Right cardiac atrium (tissue), 5 donors: ENCODE measurements around the gene ITGB5. TPM values are rescaled to one million over a fixed set of nuclear protein-coding genes. Genes with fewer than 3 reads are reported as not detected.
A peak's percentile ranks its signal among the peaks of the same experiment; 100 is the strongest.
"Not testable (repeated sequence)": the region's sequence is repeated elsewhere in the genome, so short reads cannot be mapped to it uniquely, and the experiment has no call there.

Source experiments
- ATAC-seq, 2 donors: fragments of 200-7000 bp; cut with Tn5 transposase; one replicate each; pipeline versions ENCODE4 v1.8.0 to v1.9.1; 2020; ENCODE audit warnings: moderate library complexity in 2 of 2, mild to moderate bottlenecking in 1 of 2
- DNase-seq, 3 donors: peaks; one replicate each; pipeline ENCODE4 v3.0.0-alpha.2; 2020
- H3K27ac ChIP-seq: one replicate; pipeline ENCODE4 v1.5.1; 2013; ENCODE audit warnings: mild to moderate bottlenecking, low read length, control low read depth, moderate library complexity
- H3K27me3 ChIP-seq: one replicate; pipeline ENCODE4 v1.6.1; 2013; ENCODE audit not compliant: control insufficient read depth, insufficient read depth
- H3K4me1 ChIP-seq: one replicate; pipeline ENCODE4 v1.6.1; 2013; ENCODE audit warnings: low read length; ENCODE audit not compliant: control insufficient read depth, insufficient read depth
- H3K4me3 ChIP-seq: one replicate; pipeline ENCODE4 v1.5.1; 2013; ENCODE audit warnings: low read length, control low read depth
- H3K9me3 ChIP-seq: one replicate; pipeline ENCODE4 v1.6.1; 2013; ENCODE audit warnings: low read length; ENCODE audit not compliant: control insufficient read depth
- WGBS: extraction: QIAGEN DNeasy Blood & Tissue Kit; methylation state at CpG from one replicate; pipeline ENCODE4 v1.1.7; 2013; 5-methylcytosine and 5-hydroxymethylcytosine counted together
- intact Hi-C, 4 donors: fragments of 100-400 bp; cut with DNase I; formaldehyde crosslinking; loops; one replicate each; pipeline versions ENCODE4 v1.11.0 to v1.14.0; 2022 to 2023
- polyA plus RNA-seq: library from polyadenylated mRNA; stranded (reverse); fragments of 200-250 nt; gene quantifications from one replicate; pipeline ENCODE4 v1.2.3, GENCODE V29; 2013
- total RNA-seq, 4 donors: library from RNA; stranded (reverse); fragmentation: NEBNext Ultra II Directional; extraction: Animal tissue kit (Norgen Biotek cat#: 25700); gene quantifications; one replicate each; pipeline ENCODE4 v1.2.1, GENCODE V29; 2021
- donor health status: healthy with polysubstance abuse.
- donor health status: DM: no; HTN: yes; CAD: no.
- donor health status: DM: no; HTN: no; CAD: no.
- donor health status: DM: no; HTN: yes; CAD: no; lungs with severe emphysema.
- donor health status: DM: yes; HTN: yes; CAD: no.

ITGB5 gene
- total and polyA plus RNA-seq, 5 donors = 39.0 to 170 (median 115) TPM

DNA sequence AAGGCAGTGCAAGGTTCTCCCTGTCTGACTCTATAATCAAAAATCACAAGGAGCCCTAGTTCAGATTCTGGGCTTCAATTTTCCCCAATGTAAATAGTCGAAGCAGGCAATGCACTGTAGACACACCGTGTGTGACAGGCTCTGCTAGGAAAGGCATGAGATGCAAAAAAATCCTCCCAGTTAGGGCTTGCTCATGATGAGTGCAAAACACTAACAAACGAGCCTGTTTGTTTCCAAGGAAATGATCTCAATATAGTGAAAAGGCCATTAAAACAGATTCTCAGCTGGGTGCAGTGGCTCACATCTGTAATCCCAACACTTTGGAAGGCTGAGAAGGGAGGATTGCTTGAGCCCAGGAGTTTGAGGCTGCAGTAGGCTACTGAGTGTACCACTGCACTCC lies 101.2 kb downstream of the ITGB5 start:
- intact Hi-C loops = no loop called here
- Histone ChIP-seq H3K27me3 (no peaks in the 10 kb centered on the region), H3K4me3 (no peak overlapping the region), H3K9me3 (no peaks in the 10 kb centered on the region), H3K27ac (no peak overlapping the region), H3K4me1 (peaks cover 20% of the 10 kb centered on the region)
- 57% methylated on average over 3 of the region's 3 CpGs for WGBS
- ATAC-seq = peak in 1 of 2 donors; percentile 14
- no peak for DNase-seq

DNA sequence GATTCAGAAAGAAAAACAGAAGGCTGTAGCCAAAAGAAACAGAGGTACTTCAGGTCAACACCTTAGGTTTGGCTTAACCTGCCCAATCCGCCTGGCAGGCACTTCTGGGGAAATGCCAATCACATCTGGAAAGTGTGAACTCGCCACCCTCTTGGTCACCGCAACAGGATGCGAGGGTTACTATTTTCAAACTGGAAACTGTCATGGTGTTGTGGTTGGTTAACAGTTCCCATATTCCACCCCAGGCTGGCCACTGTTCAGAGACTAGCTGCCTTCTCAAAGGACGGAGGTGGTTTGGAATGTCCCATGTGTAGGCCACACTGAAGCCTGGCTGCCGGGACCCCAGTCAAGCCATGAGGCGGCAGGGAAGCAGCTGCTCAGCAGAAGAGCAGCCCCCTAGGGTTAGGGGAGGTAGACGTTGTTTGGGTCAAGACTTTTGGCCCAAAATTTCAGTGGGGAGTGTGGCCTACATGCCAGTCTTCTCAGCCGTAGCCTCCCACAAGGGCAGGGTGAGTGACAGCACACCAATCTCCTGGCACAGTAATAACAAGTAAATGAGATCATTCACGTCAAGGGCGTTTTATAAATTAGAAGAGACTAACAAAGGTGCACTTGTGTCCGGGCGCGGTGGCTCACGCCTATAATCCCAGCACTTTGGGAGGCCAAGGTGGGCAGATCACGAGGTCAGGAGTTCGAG lies 102.3 kb downstream of the ITGB5 start:
- DNase-seq (no peak), ATAC-seq (no peak)
- H3K4me3 ChIP-seq = no peak overlapping the region
- H3K27me3 ChIP-seq = no peaks in the 10 kb centered on the region
- H3K4me1 ChIP-seq = peaks cover 24% of the 10 kb centered on the region
- H3K27ac ChIP-seq = no peak overlapping the region
- 79% methylated on average over 17 of the region's 17 CpGs for WGBS
- no peaks in the 10 kb centered on the region for H3K9me3 ChIP-seq
- intact Hi-C loops = no loop called here

DNA sequence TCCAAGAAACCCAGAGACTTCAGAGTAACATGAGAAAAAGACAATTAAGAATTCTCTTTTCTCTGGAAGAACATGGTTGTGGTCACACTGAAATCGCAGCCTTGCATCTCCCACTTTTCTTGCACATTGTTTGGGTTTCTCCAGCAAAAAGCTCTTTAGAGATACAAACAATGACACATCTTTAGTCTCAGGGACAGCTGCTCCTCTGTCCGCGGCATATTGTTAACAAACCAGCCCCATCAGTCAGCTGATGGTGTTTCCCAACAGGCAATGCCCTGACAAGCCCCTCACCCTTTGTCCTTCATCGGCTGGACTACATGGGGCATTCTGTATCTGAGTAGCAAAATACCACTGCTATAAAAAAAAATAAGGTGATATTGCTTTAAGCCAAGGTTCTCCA lies 103.5 kb downstream of the ITGB5 start:
- 89% methylated on average over 4 of the region's 4 CpGs for WGBS
- no peak overlapping the region for H3K4me3 ChIP-seq
- H3K27me3 ChIP-seq = no peaks in the 10 kb centered on the region
- intact Hi-C loops = no loop called here
- no peak overlapping the region for H3K27ac ChIP-seq
- DNase-seq = no peak
- H3K9me3 ChIP-seq = no peaks in the 10 kb centered on the region
- peaks cover 27% of the 10 kb centered on the region for H3K4me1 ChIP-seq
- no peak for ATAC-seq

DNA sequence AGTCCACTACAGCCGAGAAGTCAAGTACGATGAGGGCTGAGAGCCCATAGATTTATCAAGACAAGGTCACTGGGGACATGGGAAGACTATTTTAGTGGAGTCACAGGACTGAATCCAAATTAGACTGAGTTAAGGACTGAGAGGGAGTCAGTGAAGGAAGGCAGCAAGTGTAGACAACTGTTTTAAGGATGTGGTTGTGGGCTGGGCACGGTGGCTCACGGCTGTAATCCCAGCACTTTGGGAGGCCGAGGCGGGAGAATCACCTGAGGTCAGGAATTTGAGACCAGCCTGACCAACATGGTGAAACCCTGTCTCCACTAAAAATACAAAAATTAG lies 104.8 kb downstream of the ITGB5 start:
- DNase-seq = not testable (repeated sequence)
- H3K27ac ChIP-seq = peak overlapping the region; percentile 45

DNA sequence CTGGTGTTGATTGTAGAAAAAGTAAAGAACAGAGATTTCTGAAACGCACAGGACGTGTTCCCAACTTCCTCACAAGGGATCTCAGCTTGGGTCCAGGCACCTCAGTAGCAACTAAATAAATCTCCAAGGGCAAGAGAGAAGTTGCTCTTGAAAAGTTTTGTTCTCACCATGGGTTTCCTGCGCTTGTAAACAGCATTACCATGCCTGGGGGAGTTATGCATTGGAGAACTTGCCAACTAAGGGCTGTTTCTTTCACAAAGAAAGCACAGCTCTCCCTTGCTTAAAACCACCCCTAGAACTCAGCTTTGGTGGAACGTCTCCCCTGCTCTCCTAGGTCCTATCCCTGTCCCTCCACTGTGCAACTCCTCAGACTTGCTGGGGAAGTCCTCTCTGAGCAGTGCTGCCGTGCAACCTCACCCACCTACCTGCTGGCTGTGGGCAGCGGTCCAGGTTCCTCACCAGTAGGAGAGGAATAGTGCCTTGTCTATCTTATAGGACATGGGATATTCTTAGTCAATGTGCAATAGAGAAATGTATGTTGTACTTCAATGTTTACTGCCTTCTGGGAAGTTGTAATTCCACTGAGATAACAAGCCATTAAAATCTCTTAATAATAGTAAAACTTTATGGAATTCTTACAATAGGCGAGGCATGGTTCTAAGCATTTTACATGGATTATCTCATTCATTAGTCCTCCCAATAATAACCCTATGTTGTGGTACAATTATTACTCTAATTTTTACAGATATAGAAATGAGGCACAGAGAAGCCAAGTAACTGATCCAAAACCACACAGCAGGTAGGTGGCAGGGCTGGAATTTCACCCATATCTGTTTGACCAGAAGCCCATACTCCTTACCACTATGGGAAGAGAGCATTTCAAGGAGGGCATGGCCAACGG lies 105.4 kb downstream of the ITGB5 start:
- peak overlapping the region; percentile 91 for H3K27ac ChIP-seq
- WGBS = 51% methylated on average over 8 of the region's 8 CpGs
- ATAC-seq (no peak), DNase-seq (peak in 1 of 3 donors; percentile 69)
- no peak overlapping the region for H3K4me3 ChIP-seq
- intact Hi-C loops = no loop called here
- H3K9me3 ChIP-seq = no peaks in the 10 kb centered on the region
- no peaks in the 10 kb centered on the region for H3K27me3 ChIP-seq
- peaks cover 25% of the 10 kb centered on the region for H3K4me1 ChIP-seq

More for the DNA sequence above, 104.8 kb downstream of the ITGB5 start:
- H3K9me3 ChIP-seq, H3K4me3 ChIP-seq, ATAC-seq, H3K27me3 ChIP-seq, intact Hi-C loops: not testable (repeated sequence)
- WGBS = 48% methylated on average over 6 of the region's 6 CpGs
- H3K4me1 ChIP-seq = peaks cover 27% of the 10 kb centered on the region

DNA sequence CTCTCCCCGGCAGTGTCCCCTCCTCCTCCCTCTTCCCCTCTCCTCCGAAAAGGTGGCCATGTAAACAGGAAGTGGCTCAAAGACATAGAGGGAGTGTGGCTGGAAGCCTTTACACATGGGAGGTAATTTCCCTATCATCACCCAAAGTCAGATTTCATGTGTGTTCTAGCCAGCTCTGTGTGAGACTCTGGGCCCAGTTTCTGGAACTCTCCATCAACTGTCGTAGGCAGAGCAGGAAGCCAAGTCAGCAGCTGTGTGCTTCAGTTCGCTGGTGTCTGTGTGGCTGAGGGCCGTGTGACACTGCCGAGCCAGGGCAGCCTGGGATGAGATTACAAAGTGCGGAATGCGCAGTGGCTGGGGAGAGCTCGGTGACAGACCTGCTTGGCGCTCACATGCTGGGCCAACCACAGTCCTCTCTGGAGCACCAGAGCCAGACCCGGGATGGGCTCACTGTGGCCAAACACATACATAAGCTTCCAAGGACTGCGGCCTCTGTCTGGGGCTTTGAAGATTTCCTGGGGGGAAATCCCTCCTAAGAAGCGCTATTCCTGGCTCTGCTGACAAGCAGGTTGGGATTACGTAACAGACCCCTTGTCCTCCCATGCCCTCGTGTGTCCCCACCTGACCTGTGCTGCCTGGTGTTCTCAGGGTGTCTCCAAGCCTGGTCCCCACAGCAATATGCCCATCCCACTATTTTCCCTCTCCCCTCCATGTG lies 106.2 kb downstream of the ITGB5 start:
- ATAC-seq = peak; percentile 91 to 92
- intact Hi-C loops = no loop called here
- Histone ChIP-seq H3K27ac (peak overlapping the region; percentile 91), H3K4me3 (no peak overlapping the region), H3K27me3 (no peaks in the 10 kb centered on the region), H3K4me1 (peaks cover 22% of the 10 kb centered on the region), H3K9me3 (no peaks in the 10 kb centered on the region)
- WGBS = 9% methylated on average over 15 of the region's 15 CpGs
- peak; percentile 90 to 95 (median 94) for DNase-seq

DNA sequence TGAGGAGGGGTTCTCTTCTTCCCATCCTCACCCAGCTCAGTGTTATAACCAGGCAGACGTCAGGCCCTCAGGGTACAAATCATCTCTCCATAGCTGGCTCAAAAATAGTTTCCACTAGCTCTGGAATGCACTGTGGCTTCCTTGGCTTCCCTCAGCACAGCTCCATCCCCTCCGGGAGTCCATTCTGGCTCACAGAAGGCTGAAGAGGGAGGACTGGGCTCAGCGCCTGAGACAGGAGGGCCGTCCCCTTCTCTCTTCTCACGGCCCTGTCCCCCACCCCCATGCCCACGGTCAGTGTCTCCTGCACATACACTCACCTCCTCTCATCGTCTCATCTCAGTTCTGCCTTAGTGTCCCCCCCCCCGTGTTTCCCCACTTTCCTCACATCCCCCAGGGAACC lies 106.8 kb downstream of the ITGB5 start:
- Histone ChIP-seq H3K27me3 (no peaks in the 10 kb centered on the region), H3K27ac (peak overlapping the region; percentile 91), H3K4me3 (no peak overlapping the region), H3K4me1 (peaks cover 22% of the 10 kb centered on the region), H3K9me3 (no peaks in the 10 kb centered on the region)
- intact Hi-C loops = no loop called here
- 8% methylated on average over 8 of the region's 8 CpGs for WGBS
- ATAC-seq = peak; percentile 85 to 89
- DNase-seq = peak; percentile 84 to 93 (median 91)

DNA sequence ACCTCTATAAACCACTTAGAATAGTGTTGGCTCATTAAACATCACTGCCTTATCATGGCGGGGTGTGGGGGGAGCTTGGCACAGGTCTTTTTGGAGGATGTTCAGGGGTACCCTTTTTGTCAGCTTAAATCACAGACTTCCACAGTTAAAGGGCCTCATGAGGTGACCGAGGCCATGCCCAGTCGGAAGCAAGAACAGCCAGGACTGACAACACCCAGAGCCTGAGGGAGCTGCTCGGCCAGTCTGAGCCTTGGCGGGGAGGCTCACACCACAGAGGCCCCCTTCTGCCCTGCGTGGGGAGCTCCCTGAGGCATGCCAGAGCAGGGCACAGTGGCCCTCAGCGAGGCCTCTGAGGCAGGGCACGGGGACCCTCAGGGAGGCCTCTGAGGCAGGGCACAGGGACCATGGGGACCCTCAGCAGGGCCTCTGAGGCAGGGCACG lies 107.4 kb downstream of the ITGB5 start:
- intact Hi-C loops = no loop called here
- peak in 1 of 3 donors; percentile 67 for DNase-seq
- Histone ChIP-seq H3K27ac (peak overlapping the region; percentile 91), H3K27me3 (no peaks in the 10 kb centered on the region), H3K4me1 (peaks cover 24% of the 10 kb centered on the region), H3K4me3 (no peak overlapping the region), H3K9me3 (no peaks in the 10 kb centered on the region)
- WGBS = 47% methylated on average over 9 of the region's 9 CpGs
- peak; percentile 12 to 15 for ATAC-seq

DNA sequence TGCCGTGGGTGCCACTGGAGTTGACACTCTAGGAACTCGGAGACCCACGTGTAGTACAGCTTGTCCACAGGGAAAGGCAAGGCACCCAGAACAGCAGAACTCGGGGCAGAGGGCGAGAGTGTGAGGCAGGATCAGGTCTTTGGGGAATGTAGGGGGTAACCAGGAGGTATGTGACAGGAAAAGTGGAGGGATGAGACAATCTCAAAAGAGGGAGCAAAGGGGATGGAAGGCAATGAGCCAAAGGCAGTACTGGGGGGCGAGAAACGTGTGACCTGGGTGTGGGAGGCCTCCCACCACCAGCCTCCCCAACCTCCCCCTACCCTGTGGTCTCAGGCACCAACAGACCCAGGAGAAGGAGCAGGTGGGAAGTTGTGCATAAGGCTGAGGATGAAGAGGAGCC lies 108.0 kb downstream of the ITGB5 start:
- intact Hi-C loops = no loop called here
- DNase-seq (no peak), ATAC-seq (no peak)
- whole genome bisulfite sequencing = 80% methylated on average over 7 of the region's 7 CpGs
- no peaks in the 10 kb centered on the region for H3K9me3 ChIP-seq
- no peak overlapping the region for H3K27ac ChIP-seq
- H3K4me3 ChIP-seq = no peak overlapping the region
- peaks cover 28% of the 10 kb centered on the region for H3K4me1 ChIP-seq
- no peaks in the 10 kb centered on the region for H3K27me3 ChIP-seq

DNA sequence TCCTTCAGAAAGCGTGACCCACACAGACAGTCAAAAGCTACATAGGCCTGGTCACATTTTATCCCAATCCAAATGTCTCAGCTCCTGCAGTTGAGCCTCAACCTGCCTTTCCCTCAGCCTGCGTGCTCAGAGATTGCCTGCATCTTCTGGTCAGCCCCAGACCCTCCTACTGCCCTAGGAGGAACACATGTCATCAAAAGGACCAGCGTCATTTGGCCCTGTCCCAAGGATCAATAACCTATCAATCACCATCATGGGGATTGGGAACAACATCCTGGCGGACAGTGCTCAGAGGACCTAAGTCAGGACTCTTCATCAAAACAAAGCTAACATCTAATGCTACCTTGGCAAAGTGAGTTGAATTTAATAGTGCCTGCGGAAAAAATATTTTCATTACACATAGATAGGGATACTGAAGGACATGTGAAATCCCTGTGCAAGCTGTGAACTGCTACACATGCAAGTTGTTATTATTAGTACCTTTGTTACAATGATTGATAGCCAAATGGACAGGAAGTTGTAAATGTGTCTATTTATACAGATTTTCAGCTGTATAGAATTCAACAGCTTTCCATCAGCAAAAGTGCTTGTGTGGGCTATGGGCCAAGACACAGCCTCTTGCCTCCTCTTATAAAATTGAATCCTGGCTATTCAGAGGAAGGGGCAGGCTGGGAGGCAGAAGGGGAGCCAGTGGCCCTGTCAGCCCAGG lies 109.2 kb downstream of the ITGB5 start:
- DNase-seq (no peak), ATAC-seq (no peak)
- WGBS = 82% methylated on average over 5 of the region's 5 CpGs
- Histone ChIP-seq H3K27me3 (no peaks in the 10 kb centered on the region), H3K9me3 (no peaks in the 10 kb centered on the region), H3K27ac (no peak overlapping the region), H3K4me1 (peaks cover 32% of the 10 kb centered on the region), H3K4me3 (no peak overlapping the region)
- intact Hi-C loops = no loop called here
